Epithelial cell of proximal tubule (primary cell): Measurements from ENCODE around the gene CHTOP. TPM values are rescaled to one million over a fixed set of nuclear protein-coding genes. Genes with fewer than 3 reads are reported as not detected.

Source experiments
- DNase-seq: peaks from one replicate; pipeline ENCODE4 v3.0.0-alpha.2; 2011; ENCODE audit warnings: low read depth
- H3K4me3 ChIP-seq: 2 replicates; pipeline ENCODE4 v1.5.1; 2011; ENCODE audit warnings: low read depth, mild to moderate bottlenecking, low read length
- total RNA-seq: library from RNA; depleted of rRNA; stranded (reverse); fragments of >200 nt; gene quantifications from 2 replicates; pipeline ENCODE4 v1.2.3, GENCODE V29; 2015
- TF ChIP-seq, protein P1 (sequence below): conservative IDR thresholded peaks from 2 replicates; pipeline ENCODE4 v1.5.1; 2012; ENCODE audit warnings: low read depth, mild to moderate bottlenecking, low read length

CHTOP gene
- total RNA-seq, 1 donor from 2014 or later: 64.7 TPM

DNA sequence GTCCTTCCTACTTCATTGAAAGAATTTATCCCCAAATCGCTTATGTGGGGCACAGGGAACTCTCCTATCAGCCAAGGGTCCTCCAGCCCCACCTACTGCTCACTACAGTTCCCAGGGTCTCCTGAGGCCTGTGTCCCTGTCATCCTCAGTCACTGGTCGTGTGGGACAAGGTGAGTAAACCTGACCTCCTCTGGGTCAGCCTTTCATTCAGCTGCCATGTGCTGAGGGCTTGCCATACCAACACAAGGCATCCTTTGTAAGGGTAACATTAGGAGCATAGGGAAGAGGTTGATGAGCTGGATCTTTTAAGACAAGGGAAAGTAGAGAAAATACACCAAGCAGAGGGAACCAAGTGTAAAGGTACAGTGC lies 13.5 kb downstream of the CHTOP start:
- H3K4me3 ChIP-seq: no peak overlapping the region
- TF ChIP-seq, protein P1, sequence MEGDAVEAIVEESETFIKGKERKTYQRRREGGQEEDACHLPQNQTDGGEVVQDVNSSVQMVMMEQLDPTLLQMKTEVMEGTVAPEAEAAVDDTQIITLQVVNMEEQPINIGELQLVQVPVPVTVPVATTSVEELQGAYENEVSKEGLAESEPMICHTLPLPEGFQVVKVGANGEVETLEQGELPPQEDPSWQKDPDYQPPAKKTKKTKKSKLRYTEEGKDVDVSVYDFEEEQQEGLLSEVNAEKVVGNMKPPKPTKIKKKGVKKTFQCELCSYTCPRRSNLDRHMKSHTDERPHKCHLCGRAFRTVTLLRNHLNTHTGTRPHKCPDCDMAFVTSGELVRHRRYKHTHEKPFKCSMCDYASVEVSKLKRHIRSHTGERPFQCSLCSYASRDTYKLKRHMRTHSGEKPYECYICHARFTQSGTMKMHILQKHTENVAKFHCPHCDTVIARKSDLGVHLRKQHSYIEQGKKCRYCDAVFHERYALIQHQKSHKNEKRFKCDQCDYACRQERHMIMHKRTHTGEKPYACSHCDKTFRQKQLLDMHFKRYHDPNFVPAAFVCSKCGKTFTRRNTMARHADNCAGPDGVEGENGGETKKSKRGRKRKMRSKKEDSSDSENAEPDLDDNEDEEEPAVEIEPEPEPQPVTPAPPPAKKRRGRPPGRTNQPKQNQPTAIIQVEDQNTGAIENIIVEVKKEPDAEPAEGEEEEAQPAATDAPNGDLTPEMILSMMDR: no peak
- no peak for DNase-seq

DNA sequence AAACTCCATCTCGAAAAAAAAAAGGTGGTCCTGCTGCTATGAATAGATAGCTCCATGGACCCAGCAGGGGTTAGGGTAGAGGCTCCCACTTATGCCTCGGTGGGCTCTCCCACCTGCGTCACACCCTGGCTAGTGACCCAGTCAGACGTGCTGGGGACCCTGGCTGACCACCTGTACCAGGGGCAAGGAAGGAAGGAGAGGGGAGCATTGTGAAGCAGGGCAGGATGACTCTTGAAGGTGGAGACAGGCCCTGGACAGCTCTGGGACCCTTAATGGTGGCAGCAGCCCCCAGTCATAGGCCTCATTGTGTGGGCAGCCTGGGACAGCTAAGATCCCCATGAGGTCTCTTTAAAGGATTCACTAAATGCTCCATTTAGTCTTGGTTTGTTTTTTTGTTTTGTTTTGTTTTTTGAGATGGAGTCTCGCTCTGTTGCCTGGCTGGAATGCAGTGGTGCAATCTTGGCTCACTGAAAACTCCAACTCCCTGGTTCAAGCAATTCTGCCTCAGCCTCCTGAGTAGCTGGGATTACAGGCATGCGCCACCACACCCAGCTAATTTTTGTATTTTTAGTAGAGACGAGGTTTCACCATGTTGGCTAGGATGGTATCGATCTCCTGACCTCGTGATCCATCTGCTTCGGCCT lies 14.3 kb downstream of the CHTOP start:
- TF ChIP-seq, protein P1: no peak
- no peak for DNase-seq
- no peak overlapping the region for H3K4me3 ChIP-seq

DNA sequence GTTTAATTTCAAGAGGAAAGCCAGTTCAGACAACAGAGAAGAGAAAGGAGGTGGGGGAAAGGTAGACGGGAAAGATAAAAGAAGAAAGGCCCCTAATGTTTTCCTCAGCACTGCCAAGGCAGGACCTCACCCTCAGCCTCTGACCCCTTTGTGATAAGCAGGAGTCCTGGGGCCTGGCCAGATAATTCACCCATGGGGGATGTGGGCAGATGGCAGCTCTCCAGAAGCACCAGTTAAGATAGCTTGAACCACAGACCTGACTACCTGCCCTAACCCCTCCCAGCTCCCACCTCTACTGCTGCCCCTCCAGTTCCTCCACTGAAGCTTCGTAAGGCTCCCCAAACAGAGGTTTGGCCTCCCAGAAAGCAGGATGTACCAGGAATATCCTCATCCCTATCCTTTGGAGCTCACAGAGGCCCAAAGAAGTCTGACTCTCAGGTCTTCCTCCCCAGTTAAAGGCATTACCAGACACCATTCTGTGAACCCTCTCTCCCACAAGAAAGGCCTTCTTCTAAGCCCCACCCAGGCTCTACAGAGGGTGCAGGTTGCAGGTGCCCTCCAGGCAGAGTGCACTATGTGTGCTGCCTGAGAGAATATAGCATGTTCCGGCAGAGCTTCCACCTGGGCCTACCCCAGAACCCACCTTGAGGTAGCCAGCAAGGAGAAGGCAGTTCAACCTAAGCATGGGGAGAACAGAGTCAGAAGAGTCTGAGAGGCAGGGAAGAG lies 15.4 kb downstream of the CHTOP start:
- no peak overlapping the region for H3K4me3 ChIP-seq
- TF ChIP-seq, protein P1: no peak
- no peak for DNase-seq

DNA sequence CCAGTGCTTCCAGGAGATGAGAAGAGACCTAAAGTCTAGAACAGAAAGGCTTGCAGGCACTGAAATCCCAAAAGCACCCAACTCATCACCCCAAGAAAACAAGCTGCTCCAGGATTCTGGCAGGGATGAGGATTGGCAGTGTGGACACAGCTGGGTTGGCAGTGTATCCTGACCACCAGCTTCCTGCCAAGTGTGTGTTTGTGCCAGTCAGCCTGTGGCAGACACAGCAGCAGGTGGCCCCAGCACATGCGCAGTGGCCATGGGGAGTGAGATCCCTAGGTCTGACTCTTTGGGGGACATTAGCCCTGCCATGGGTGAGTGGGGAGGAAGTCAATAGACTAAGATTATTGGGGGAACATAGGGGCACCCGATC lies 16.0 kb downstream of the CHTOP start:
- TF ChIP-seq, protein P1: no peak
- no peak overlapping the region for H3K4me3 ChIP-seq
- no peak for DNase-seq

DNA sequence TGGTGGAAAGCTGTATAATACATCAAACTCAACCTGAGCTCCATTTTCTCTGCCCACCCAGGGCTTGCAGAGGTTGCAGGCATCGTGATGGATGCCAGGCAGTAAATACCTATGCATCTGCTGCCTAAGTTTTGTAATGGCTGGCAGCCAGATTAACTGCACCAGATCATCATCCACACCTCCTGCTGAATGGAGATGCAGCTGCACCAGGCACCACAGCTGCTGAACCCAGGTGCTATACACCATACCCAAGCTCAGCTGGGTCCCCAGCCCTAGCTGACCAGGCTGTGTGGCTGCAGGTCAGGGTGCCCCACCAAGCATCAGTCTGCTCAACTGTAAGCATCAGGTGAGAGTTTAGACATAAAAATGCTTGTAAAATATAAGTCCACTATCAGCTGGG lies 17.9 kb downstream of the CHTOP start:
- no peak overlapping the region for H3K4me3 ChIP-seq
- no peak for DNase-seq
- TF ChIP-seq, protein P1: no peak

DNA sequence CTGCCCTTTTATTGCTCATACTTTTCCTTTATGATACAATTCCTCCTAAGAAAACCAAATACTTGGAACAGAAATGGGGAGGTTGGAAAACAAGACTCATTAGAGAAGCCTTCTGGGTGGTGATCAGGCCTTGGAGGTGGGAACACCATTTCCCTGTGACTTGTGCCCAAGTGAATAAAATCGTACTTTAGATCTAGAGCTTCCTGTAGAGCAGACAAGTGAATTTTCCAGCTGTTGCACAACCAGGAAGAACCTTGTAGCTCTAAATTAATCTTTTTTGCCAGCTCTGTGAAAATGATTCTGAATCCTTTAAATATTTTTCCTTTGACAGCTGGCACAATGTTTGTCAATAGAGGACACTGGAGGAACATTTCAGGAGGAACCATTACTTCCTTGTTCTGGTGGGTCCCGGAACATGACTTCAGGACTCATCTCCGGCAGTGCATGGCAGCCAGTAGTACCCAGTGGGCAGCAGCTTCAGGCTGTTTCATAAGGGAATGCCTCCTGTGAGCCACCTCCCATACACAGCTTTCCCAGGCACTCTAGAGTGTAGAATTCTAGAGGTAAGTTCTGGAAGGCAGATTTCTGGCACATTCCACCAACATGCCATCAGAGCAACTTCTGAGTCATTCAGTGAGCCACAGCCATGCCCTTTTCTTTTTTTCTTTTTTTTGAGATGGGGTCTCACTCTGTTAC lies 19.1 kb downstream of the CHTOP start:
- DNase-seq: peak; percentile 85
- TF ChIP-seq, protein P1: no peak
- H3K4me3 ChIP-seq: no peak overlapping the region
